ENCODE results near the gene HOXC5.

The HOXC5 gene

GRCh38 chr12:53995378-53996239, 37.2 kb upstream of the HOXC5 start:
- DNase-seq, result peak; percentile 80 to 93 (median 89)

DNA sequence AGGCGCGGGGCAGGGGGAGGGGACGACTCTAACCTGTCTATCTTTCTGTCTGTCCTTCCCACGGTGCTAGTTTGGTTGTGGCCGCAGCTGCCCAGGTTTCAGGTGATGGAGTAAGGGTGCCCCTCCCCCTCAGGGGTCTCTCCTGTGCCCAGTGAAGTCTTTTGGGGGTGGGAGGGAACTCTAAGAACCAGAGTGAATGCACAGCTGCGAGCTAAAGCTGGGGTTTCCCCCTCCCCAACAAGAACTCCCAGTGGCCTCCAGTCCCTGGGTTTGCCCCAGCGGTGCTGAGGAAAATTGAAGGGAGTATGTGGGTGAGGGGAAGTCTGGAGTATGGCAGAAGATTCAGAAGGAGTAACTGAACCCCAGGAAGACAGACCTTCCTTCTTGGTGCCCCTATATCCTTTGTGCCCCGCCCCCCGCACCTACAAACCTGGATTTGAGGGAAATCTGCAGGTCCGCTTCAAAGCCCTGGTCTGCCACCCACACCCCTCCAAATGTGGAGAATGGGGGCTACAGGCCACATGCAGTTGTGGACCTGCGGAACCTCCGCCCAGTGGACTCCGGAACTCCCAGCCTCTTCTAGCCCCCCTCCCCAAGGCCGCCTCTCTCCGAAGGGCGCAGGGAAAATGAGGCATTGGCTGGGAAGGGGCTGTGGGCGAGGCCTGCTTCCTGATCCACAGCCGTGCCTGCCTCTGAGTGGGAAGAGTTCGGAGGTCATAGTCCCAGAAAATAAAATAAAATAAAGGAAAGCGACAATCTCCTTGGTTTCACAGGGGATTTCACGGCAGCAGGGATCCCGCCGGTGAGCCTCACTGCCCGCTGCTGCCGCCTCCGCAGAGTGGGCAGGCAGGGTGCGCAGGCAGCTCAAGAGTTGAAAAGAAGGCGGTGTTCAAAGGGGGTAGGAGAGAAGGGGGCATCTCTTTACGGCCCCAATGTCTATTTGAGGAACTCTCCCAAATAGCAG, 36.3 kb upstream of the HOXC5 start:
- peak; percentile 49 to 71 (median 66) for DNase-seq

DNA sequence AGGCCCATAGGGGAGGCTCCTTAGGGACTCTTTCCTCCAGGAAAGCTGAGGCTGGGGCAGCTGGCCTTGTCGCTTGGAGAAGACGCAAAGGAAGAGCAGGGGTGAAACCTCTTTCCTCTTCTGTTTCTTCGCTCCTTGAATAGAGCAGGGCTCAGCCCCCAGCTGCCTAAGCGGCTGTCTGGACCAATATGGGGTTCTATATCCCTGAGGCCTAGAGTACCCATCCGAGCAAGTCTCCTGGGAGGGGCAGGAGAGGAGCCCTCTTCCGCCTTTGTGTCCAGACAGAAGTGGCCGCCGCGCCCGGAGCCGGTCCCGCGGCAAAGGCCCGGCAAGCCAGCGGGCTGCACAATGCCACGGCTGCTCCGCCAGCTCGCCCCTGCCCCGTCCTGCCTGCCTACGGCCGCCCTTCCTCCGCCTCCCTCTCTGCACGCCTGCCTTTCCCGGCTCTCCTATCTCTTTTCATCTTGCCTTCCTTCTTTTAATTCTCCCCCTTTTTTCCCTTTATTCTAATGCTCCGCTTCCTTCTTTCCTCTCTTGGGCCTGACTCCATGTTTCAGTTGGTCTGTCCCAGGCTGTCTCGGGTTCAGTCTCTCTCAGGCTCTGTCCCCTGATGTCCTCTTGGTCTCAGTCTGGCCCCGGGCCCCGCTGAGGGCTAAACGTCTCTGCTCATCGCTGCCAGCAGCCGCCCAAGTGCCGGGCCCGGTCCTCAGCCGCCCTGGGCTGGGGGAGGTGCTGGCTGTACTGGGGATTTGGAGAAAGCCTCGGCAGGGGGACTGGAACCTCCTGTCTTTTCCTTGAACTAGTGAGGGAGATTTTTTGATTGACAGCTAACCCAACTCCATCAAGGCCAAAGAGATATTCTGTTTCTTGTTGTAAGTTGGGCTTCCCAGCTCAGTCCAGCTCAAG, 35.4 kb upstream of the HOXC5 start:
- DNase-seq, result peak in 1 of 3 experiments; percentile 42

- DNase-seq, result peak in 1 of 3 experiments; percentile 19
Observed at GRCh38 chr12:53998110-53998899, 34.5 kb upstream of the HOXC5 start.

DNA sequence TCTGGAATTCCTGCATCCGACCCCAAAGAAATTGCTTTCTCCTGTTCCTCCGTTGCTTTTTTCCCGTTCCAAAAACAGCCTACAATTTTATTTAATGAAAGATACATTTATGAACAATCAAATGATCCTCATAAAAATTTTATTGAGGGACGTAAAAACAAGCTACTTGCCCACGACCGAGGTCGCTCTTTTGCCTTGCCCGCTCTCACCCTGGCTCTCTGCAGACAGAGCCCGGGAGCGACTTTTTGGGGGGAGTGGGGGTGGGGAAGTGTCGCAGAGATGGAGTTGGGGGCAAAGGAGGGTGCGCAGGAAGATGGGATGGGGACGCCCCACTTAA, 34.0 kb upstream of the HOXC5 start:
- no peak for DNase-seq

- peak; percentile 82 to 90 (median 83) for DNase-seq
Observed at GRCh38 chr12:53999559-54000115, 33.2 kb upstream of the HOXC5 start.

- peak; percentile 57 to 80 (median 71) for DNase-seq
Observed at GRCh38 chr12:54000116-54001114, 32.4 kb upstream of the HOXC5 start, which contains the start of gene HOXC9. HOXC9 (plus strand) TSS chr12:54000161; CDS start chr12:54000189, 28 bp downstream.

DNA sequence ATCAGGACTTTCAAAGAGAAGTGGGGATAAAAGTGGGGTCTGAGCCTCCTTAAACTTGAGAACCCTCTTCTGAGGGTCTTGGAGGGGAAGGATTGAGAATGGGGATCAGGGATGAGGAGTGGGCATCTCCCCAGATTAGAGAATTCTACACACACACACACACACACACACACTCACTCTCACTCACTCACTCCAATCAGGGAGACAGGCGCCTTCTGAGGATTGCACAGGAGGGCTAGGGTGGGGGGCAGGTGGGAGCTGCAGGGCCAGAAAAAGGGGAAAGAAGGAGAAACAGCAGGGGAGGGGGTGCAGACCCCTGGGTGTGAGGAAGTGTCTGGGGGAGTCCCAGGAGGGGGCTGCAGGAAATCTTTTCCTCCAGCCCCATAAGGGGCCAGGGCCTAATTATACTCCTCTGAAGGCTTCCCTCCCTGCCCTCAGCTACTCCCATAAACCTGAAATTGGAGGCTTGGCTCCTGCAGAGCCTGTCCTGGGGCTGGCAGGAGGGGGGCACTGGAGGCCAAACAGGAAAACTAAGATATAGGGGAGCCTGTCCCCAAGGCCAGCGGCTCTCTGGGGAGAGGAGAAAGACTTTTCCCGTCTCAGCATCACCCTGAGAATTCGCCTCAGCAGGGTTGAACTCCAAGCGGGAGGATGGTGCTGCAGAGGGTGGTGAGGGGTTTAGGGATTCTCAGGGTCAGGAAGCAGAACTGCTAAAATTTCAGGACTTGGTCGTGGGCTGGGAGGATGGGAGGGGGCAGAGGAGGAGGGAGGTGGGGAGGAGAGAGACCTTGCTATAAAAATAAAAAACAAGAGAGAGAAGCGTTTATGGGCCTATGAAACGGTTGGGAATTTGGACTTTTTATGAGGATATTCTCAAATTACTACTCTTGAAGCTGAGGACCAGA, 31.3 kb upstream of the HOXC5 start:
- DNase-seq, result no peak

DNA sequence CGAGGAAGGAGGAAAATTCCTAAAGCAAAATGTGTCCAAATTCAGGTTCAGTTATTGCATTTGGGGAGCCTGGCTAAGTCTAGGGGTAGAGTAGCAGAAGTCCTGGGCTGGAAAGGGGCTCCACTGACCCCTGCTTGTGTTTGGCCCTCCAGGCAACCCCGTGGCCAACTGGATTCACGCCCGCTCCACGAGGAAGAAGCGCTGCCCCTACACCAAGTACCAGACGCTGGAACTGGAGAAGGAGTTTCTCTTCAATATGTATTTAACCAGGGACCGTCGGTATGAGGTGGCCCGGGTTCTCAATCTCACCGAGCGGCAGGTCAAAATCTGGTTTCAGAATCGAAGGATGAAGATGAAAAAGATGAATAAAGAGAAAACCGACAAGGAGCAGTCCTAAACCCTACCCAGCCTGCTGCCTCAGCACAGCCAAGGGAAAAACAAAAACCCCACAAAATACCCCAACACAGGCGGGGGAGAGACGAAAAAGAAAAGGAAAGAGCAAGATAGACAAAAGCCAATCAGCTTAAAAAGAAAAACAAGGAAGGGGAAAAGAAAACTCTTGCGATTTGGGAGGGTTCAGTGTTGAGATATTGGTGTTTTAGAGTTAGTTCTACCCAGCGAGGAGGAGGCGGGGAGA, 30.5 kb upstream of the HOXC5 start:
- DNase-seq, result no peak

DNA sequence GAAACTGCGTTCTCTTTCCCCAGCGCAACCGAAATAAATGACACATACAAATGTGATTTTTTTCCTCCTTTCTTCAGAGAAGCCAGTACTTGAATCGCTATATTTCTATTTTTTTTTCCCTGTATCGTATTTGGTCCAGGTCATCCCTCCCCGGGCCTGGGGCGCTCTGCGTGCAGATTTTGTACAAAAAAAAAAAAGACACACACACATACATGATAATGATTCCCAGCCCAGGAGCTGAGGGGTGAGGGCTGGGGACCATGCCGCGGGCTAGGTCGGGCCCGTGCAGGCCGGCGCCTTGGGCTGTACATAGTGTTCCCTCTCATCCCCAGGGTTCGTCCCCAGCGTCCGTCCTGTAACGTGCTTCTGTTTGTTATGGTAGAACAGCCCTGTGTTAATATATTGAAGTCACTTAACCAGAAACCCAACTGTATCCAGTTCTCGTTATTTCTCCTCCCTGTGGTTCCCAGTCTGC, 29.9 kb upstream of the HOXC5 start:
- DNase-seq, result no peak

DNA sequence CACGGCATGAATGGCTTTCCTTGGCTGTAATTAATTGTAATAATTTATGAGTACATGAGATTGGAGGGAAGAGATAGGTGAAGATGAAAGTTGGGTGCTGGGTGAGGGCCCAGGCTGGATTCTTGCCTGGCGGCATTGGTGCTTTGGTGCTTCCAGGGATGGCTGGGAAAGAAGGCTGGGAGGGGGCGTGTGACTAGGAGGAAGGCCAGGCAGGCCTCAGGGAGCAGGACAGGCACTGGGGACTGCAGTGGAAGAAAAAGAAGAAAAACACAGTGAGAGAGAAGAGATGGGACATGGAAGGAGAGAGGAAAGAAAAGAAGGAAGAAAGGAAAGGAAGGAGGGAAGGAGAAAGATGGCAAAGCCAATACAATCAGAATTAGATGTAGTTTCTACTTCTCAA, 29.2 kb upstream of the HOXC5 start:
- no peak for DNase-seq

DNA sequence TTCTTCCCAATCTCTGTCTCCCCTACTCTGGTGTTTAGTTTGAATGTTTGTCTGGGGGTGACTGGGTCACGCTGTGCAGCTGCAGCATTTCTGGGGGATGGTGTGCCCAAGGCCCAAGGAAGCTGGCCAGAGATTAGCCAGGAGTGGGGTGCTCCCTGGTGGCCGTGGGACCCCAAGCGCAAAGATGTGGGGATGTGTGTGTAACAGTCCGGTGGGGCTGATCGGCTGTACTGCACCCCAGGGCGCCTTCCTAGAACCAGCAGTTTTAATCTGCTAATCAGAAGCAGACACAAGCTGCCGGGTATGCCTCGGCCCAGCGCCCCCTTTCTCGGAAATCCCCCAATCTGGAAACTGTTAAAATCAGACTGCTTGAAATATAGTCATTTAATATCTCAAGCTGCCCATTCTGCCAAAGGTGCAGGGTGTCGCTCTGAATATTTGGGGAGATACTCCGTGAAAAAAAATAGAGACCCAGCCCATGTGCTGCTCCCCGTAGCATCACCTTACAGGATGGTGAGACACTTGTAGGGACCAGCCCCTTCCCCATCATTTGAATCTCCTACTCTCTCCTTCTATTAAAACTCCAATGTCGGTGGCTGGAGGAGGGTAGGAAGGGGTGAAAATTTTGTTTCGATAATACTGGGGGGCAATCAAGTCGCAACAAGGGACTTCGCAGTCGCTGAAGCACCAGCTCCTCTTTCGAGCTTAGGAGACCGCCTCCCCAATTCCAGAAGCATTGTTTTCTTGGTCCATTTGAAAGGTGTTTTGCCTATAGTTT, 28.6 kb upstream of the HOXC5 start:
- no peak for DNase-seq

- peak in 1 of 3 experiments; percentile 15 for DNase-seq
Observed at GRCh38 chr12:54004841-54005530, 27.9 kb upstream of the HOXC5 start.

GRCh38 chr12:54005531-54005852, 27.4 kb upstream of the HOXC5 start:
- DNase-seq, result no peak

- peak; percentile 69 to 90 (median 85) for DNase-seq
Observed at GRCh38 chr12:54005853-54006558, 26.8 kb upstream of the HOXC5 start.

DNA sequence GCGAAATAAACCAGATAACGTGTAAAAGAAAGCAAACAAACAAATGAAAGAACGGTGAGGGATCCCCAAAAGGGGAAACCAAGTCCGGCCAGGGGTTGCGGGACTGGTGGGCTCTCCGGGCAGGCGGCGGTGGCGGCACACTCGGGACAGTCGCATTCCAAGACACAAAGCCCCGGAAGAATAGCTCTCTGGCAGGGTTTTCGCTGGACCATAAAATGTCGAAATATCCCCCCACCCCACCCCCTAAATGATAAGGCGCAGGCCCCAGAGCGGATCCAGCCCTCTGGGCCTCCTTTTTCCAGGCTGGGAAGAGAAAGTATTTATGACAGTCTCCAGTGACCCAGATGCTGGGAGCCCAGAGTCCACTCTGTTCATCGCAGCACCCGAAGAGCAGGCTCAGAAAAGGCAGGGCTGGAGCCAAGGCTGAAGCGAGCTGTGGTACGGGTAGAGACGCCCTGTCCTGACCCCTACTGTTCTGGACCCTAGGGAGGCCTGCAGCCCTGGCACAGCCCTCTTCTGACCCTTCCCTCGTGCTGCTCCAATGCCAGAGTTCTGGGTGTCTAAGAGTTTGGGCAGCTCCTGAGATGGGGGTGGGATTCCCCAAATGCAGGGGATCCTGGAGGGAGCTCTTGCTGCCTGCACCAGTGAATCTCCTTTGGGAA, 26.2 kb upstream of the HOXC5 start:
- DNase-seq, result no peak
